ENCODE results near the gene SLC22A23.

- TF ChIP-seq CTCF (IDR thresholded peaks at IDR 0.05) (no peak), ZFX (IDR thresholded peaks at IDR 0.05; ENCODE audit: borderline replicate concordance) (no peak)
These were observed 109.6 kb downstream of the SLC22A23 start for GRCh38 chr6:3347247-3347646.

Data from 22Rv1 (cell line).